Amygdala (tissue), 56 donors: Measurements from ENCODE around the gene KAZN.

Experiments used
- DNase-seq, 56 donors: peaks; one replicate each; lab custom pipeline; 2025; lab: John Stamatoyannopoulos, UW

KAZN gene

DNA sequence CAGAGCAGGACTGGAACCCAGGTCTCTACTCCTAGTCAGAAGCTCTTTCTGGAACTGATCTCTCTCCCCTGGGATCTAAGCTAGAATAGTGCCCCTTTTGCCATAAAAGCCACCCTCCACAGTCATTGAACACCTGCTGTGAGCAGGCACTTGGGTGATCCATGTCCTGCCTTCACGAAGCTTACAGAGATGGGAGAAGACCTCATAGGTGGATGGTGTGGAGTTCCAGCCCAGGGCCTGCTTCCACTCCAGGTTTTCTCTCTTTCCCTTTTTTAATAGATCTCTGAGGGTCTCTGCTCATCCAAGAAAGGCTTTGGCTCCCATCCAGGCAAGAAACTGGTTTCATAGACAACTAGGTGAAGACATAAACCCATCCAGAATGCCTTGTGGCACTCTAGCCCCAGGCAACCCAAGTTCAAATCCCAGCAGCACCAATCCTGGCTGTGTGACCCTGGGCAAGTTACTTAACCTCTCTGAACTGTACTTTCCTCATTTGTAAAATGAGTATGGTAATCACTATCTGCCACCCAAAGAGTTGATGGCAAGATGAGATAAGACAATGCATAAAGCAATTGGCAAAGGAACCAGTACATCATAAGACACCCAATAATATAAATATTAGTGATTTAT is 508.7 kb downstream of the KAZN start:
- DNase-seq: no peak

DNA sequence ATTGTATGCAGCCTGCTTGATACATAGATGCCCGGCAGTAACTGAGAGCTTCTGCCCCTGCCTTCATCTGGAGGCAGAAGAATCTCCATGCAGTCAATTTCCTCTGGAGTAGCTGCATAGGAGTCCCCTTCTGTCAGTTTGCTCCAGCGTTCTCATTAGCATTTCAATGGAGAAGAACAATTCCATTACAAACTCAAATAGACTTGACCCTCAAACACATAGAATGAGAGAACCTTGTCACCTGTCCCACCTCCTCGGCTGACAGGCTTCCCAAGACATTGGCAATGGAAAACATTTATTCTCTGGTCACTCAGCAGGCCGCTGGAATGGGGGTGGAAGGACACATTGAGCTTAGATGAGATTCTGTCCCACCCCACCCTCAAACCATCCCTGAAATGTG is 509.4 kb downstream of the KAZN start:
- DNase-seq: no peak

DNA sequence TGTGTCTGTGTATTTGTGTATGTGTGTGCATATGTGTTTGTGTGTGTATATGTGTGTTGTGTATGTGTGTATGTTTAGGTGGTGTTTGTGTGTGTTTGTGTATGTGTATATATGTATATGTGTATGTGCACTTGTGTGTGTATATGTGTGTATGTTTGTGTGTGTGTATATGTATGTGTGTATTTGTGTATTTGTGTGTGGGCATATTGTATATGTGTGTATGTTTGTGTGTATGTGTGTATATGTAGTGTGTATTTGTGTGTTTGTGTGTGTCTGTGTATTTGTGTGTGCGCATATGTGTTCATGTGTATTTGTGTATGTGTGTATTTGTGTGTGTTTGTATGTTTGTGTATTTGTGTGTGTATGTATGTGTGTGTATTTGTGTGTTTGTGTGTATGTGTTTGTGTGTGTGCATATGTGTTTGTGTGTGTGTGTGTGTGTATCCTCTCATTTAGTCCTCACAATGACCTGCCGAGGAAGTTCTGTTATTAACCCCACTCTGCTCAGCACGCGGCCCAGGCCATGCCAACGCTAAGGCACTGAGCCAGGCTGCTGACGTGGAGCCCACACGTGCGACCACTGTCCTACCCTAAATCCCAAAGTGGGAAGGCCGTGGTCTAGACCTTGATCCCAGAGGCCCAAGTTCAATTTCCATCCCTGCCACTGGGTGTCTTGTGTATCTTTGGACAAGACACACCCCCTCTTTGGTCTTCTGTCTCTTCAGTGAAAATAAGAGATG is 511.8 kb downstream of the KAZN start:
- DNase-seq: no peak

DNA sequence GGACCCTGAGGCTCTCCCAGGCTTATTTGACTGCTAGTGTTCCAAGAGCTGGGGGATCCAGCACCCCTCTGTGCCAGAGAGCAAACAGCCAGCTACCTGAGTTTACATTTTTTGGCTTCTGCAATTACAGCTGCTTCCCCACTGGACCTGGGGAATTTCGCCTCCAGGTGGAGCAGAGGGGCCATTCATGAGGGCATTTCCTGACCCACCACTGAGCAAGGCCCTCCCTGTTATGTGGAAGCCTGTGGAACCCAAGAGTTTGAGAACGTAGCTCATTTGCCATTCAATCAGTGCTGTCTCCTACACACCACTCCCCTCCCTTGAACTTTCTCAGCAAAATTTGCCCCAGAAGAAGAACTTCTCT is 512.4 kb downstream of the KAZN start:
- DNase-seq: no peak

DNA sequence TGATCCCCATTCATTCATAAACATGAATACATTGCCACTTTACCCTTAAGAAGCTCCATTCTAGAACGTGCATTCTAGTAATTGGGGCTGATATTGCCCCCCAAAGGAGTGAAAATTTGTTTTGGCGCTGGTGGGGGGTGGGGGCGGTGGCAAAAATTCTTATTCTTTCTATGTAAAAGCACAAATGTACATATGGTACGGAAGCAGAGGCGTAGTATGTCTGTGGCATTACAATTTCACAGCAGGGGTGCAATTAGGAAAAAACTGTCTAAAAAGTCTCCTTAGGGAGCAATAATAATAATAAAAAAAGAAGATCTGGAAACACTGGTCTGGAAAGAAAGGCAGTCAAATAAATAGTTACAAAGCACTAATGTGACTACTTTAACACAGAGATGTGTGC is 514.7 kb downstream of the KAZN start:
- DNase-seq: no peak

DNA sequence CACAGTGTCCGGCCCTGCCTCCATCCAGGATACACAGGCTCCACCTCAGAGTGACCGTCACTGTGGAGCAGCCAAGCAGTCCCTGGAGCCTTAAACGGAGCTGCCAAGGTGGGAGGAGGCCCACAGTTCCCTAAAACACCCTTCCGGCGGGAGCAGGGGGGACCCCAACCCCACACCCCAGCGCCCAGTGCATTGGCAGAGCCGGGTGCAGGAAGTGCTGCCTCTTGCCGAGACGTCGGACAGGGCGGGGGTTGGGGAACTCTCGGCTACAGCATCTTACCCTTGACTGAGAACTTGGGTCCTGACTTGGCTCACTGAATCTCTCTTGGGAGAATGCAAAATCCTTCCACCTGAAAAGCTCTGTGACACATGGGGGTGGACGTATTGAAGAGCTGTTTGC is 516.4 kb downstream of the KAZN start:
- DNase-seq: no peak

DNA sequence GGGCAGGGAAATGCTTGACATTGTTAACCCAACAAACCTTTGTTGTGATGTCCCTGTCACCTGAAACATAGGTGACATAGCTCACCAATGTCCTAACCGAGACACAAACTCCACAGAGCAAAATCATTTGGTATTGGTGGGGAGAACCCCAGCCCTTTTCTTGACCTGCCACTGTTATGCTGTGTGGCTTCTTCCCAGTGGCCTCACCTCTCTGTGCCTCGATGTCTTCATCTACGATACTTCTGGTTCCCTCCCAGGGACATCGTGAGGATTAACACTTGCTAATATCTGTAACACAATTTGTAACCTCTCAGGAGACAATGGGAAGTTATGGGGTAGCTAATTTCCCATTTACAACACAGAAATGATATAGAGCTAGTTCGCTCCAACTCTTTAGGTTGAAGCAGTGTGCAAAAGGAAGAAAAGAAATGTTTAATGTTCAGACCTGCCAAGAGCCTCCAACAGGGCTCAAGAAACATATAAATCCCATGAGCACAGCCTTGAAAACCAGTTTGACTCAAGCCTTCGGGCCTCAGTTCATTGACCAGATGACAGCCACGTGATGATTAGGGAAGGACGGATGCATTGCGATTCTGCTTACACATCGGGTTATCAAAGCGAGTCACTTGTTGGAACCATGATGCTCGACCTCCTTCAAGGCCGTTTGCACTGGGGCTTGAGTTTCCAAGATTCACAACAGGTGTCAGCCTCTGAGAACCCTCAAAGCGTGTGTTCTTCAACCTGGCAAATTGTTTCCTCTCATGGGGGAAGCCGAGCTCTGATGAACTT is 517.3 kb downstream of the KAZN start:
- no peak for DNase-seq

DNA sequence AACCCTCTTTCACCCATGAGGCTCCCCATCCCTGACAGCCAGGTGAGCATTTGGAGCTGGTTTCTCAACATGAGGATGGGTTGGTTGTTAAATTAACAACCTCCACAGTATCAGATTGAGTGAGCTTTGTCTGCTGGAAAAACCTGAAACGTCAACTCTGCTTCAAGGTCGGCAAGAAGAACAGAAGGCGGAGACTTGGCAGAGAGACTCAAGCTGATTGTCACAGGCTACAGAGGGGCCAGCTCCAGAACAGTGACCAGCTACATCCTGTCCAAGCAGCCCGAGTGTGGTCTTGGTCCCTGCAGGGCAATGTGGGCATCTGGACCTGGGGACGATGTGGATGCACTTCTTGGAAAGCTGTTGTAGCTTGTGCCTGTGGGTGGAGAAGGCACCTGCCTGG is 518.5 kb downstream of the KAZN start:
- no peak for DNase-seq

DNA sequence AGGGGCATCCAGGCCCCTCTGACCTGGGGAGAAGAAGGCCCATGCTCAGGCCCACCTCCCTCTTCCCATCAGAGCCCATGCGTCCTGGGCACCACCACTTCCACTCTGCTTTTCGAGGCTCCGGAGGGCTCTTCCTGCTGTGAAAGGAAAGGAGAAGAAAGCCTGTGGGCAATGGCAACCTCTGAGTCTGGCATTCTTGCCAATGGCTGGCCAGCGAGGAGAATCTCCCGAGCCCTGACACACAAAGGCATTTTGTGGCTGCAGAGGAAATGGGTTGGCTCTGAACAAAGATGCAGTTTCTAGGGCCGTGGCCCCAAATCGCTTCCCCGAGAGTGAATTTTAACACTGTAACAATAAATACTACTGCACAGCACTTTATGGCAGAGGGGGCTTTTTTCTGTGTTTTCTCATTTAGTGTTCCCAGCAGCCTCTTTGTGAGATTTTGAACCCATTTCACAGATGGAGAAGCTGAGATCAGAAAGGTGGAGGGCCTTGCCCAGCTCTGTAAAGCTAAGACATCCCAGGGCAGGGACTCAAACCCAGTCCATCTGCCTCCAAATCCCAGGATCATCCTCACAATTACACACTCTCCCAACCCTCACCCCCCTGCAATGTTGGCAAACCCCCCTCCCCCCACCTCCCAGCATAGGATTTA is 519.3 kb downstream of the KAZN start:
- no peak for DNase-seq

DNA sequence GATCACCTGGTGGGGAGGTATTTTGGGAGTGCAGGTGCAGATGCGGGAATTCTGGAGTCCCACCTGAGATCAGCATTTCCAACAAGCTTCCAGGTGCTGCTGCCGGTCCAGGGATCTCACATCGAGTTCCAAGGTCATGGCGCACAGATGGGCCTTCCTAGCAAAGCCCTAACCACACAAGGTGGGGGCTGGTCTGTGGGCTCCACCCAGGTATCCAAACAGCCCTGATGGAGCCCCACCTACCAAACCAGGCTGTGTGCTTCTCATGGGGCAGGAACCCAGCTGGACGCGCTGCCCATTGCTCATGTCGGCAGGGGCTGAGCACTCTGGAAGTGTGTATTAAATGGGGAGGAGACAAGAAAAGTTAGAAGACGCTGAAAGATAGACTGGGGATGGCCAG is 520.1 kb downstream of the KAZN start:
- no peak for DNase-seq

DNA sequence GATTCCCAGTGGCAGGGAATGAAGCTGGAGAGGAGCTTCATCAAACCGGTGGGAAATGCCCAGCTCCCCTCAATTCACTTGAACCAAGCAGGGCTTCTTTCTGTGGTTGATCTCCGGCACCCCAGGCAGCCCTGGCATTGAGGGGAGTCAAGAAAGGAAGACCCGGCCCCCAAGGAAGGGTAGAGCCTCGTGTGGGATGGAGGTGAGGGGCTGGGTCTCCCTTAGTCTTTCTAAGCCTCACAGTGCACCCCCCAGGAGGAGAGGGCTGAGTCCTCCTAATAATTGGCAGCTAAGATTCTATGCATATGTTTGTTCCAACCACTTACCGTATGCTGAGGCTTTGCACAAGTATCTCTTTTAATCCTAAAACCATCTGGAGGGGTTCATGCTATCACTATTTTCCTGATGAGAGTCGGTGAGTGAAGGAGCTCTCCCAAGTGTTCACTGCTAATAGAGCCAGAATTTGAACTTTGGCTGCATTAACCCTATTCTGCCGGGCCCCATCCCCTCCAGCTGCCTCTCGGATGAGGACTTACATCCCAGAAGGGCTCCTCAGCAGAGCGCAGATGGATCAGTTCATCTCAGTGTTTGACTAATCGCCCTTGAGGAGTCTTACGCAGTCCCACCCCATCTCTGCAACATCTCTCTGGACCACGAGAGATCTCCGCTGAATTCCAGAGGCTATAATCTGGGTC is 521.9 kb downstream of the KAZN start:
- no peak for DNase-seq

DNA sequence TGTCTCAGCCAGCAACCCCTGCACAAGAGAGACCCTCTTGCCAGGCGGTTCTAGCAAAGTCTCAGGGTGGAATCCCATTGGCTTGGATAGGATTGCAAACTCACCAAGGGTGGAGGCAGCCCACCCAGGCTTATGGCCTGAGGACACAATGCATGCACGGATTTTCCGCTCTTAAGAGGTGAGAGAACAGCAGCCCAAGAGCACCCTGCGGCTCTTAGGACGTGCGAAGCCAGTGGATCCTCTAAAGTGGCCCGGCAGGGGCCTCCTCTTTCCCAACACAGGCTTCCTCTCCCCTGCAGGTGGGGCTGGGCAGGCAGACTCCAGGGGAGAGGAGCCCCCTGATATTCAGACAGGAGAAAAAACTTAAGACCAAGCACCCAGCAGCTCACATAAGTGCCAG is 523.8 kb downstream of the KAZN start:
- DNase-seq: no peak

DNA sequence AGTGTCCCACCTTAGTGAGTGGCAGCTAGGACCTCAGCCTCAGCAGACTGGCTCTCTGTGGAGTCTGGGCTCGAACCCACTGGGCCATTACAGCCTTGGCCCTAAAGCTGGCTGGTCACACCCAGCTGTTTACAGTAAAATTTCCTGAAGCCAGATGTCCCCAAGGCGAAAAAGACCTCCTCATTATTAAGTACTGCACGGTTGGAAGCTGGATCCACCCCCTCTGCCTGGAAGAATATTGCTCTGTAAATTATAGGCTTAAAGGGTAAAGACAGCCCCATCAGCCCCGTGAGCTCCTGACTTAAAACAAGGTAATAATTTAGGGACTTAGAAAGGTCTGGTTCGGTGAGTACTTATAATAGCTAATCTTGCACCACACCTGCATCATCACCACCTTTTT is 524.8 kb downstream of the KAZN start:
- DNase-seq: no peak

DNA sequence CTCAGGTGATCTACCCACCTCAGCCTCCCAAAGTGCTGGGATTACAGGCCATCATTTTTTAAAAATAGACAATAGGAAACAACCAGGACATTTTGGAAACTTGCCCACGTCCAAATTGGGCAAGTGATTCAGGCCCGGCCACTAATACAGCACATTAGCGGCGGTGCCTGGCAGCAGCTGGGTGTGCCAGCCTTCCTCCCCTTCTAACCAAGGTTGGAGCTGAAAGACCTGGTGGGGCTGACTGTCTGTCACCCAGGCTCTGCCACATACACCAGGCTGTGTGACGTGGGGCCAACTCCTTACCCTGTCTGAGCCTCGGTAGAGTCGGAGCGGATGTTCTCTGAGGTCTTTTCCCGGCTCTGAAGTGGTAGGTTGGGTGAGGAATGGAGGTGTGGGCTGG is 525.4 kb downstream of the KAZN start:
- no peak for DNase-seq

DNA sequence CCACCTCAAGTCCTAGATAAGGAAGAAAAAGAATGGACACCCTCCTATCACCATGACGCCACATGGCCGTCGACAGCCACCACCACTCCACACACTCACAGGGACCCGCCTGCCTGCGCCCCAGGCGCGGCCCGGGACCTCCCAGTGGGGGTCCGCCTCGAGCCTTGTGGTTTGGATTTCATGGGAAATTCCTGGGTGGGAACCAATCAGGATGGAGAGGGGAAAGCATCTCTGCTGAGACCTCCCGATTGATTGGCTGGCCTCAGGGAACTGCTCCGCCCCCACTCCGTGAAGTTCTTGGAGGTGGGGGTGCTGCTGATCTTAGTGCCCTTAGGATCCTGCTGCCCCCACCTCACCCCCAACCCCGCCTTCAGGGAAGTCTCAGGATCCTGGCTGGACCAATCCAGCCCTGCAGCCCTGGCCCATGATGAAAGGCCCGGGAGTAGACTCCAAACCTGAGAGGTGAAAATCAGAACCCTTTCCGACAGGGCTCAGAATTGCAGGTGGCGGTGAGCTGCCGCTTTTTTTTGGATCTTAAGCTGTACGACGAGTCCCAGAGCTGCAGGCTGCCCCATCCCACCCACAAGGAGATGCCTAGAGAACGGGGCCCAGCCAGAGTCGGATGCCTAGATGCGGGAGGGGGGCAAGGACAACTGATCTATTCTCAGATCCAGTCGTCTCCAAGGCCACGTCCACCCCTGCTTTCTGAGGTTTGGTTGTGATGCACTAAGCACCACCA is 526.0 kb downstream of the KAZN start:
- no peak for DNase-seq

DNA sequence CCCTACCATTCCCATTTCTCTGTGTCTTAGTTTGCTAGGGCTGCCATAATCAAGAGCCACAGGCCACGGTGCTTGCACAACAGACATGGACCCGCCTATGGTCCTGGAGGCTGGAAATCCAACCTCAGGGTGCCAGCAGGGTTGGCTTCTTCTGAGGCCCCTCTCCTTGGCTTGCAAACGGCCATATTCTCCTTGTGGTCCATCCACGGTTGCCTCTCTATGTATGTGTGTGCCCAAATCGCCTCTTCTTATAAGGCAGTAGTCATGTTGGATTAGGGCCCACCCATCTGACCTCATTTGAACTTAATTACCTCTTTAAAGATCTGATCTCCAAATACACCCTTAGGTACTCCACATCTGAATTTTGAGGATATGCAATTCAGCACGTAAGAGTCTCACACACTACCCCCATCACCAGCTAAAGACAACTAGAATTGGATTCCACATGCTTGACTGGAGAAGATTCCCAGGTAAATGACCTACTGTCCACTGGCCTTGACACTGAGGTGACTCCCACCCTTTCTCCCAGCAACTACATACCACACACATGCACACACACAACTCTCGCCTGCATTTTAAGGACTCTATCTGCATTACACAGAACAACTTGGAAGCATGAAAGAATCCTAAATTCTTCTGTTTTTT is 526.7 kb downstream of the KAZN start:
- DNase-seq: no peak

DNA sequence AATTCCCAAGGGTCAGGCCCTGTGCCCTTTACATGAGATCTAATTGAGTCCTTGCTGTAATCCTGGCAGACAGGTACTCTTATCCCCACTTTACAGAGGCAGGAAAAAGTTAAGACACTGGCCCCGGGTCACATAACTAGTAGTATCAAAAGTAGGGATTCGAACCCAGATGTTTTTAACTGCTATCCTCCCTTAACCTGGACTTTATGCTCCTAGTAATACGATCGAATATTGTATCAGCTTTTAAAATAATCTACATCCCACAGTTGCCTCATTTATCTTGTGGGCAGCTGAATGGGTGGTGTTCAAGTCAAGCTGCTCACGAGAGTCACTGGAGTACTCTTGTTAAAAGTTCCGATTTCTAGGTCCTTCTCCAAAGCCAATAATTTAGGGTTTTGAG is 529.6 kb downstream of the KAZN start:
- no peak for DNase-seq

DNA sequence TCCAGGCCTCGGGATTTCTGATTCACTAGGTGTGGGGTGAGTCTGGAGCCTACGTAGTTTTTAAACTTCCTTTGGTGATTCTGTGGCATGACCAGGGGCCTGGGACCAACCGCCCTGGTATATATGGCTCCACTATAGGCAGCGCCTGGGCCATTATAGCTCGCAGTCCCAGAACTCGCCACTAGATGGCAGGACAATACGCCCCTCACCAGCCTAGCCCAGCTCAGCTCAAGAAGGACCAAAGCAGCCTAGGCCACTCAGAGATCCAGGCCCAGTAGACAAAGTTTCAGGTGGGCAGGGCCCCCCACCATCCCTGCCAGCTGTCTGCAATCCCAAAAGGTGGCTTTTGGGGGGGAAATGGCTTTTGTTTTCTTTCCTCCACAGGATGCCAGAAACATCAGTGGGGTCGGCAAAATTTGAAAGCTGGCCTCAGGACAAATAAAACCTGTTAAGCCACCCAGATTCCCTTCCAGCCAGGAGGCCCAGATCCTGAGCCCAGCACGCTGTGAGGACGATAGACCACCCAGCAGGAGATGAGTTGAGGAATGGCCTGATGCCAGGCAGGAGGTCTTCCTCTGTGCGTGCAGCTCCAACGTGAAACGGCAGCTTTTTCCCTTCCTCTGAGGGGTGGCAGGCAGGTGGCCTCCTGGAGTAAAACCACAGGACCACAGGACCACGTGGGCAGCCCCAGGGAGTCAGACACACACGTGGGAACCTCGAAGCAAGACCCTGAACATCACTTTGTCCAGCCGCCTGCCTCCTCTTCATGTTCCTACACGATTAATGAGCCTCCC is 530.2 kb downstream of the KAZN start:
- peak in 36 of 56 donors; percentile 1 to 77 (median 23) for DNase-seq

DNA sequence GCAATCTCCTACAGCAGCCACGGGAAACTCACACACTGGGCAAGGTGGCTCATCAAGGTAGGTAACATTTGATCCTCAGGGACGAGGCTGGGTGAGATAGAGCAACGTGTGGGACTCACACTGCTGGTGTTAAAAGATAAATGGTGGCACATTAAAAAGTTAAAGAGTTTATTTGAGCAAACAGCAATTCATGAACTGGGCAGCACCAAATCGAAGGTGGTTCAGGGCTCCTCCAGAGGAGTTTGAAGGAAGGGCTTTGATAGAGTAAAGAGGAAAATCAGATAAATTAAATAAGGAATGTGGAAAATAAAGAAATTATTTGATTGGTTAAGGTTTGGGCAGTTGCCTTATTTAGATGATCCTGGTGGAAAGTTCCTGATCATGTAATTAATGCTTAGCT is 531.5 kb downstream of the KAZN start:
- no peak for DNase-seq
